Loucy (cell line): Measurements from ENCODE around the gene FRA10AC1.

ENCODE experiments used
- H2AFZ ChIP-seq: fragments of 200-600 bp; sonication (generic); 2 replicates; pipeline ENCODE4 v1.6.0; 2016; ENCODE audit warnings: antibody characterized with exemption, mild to moderate bottlenecking, low read length, moderate library complexity
- H3F3A ChIP-seq: fragments of 200-600 bp; 2 replicates; pipeline ENCODE4 v1.6.0; 2016; ENCODE audit warnings: antibody characterized with exemption, low read depth, mild to moderate bottlenecking
- H3K27me3 ChIP-seq: fragments of 200-600 bp; sonication (generic); 2 replicates; pipeline ENCODE4 v1.6.1; 2014; ENCODE audit warnings: low read length, mild to moderate bottlenecking; ENCODE audit not compliant: insufficient read depth, poor library complexity, severe bottlenecking
- H3K36me3 ChIP-seq: fragments of 200-600 bp; sonication (generic); 2 replicates; pipeline ENCODE4 v1.6.1; 2016; ENCODE audit warnings: low read length; ENCODE audit not compliant: insufficient read depth
- H3K4me1 ChIP-seq: fragments of 200-600 bp; sonication (generic); 2 replicates; pipeline ENCODE4 v1.5.1; 2014; ENCODE audit warnings: low read length, mild to moderate bottlenecking; ENCODE audit not compliant: insufficient read depth, poor library complexity, severe bottlenecking
- H3K4me2 ChIP-seq: fragments of 200-600 bp; sonication (generic); 2 replicates; pipeline ENCODE4 v1.6.0; 2014; ENCODE audit warnings: antibody characterized with exemption, low read length, low read depth, mild to moderate bottlenecking; ENCODE audit not compliant: poor library complexity, severe bottlenecking
- H3K4me3 ChIP-seq: fragments of 200-600 bp; sonication (generic); 2 replicates; pipeline ENCODE4 v1.5.1; 2014; ENCODE audit warnings: low read length, mild to moderate bottlenecking, mixed read lengths; ENCODE audit not compliant: poor library complexity, severe bottlenecking
- H3K79me2 ChIP-seq: fragments of 200-600 bp; sonication (generic); 2 replicates; pipeline ENCODE4 v1.6.1; 2014; ENCODE audit warnings: low read length; ENCODE audit not compliant: insufficient read depth
- H3K9ac ChIP-seq: fragments of 200-600 bp; sonication (generic); 2 replicates; pipeline ENCODE4 v1.6.0; 2014; ENCODE audit warnings: mild to moderate bottlenecking, low read depth, low read length, moderate library complexity; ENCODE audit not compliant: poor library complexity, severe bottlenecking
- H3K9me2 ChIP-seq: fragments of 200-600 bp; sonication (generic); replicated peaks from 2 replicates; pipeline ENCODE4 v1.6.1; 2016; ENCODE audit warnings: low read depth, low read length, mixed read lengths
- H3K9me3 ChIP-seq: fragments of 200-600 bp; sonication (generic); 2 replicates; pipeline ENCODE4 v1.6.1; 2014; ENCODE audit warnings: mild to moderate bottlenecking, antibody characterized with exemption, low read length, low read depth; ENCODE audit not compliant: insufficient read depth
- H4K20me1 ChIP-seq: fragments of 200-600 bp; sonication (generic); 2 replicates; pipeline ENCODE4 v1.6.0; 2014; ENCODE audit warnings: antibody characterized with exemption, low read length, mild to moderate bottlenecking; ENCODE audit not compliant: insufficient read depth, poor library complexity, severe bottlenecking
- EZH2phosphoT487 ChIP-seq: fragments of 200-600 bp; IDR thresholded peaks from 2 replicates; pipeline ENCODE4 v1.6.1; 2018; ENCODE audit warnings: antibody characterized with exemption, mild to moderate bottlenecking, moderate library complexity, borderline replicate concordance
- TF ChIP-seq, protein P1 (sequence below): fragments of 200-600 bp; sonication (generic); conservative IDR thresholded peaks from 2 replicates; pipeline ENCODE4 v1.5.1; 2014; ENCODE audit warnings: mild to moderate bottlenecking, antibody characterized with exemption, low read length

FRA10AC1 gene

DNA sequence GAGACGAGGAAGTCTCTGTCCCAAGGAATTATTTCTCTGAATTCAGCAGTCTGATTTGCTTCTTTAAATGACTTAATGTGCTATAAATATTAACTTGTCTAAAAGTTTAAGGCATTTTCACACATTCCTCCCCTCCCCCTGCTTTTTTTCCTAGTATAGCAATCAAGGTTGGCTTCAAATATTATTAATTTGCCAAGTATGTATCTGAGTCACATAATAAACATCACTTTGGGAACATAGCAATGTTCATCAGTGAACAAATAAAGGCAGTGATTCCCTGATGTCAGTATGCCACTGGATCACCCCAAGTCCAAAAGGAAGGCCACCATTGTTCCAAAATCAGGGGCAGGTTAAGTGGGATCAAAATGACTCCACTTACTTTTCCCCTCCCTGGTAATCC, 49.5 kb downstream of the FRA10AC1 start:
- Histone ChIP-seq H2AFZ (no peak overlapping the region), H3K27me3 (no peaks in the 10 kb centered on the region), H3K4me3 (no peak overlapping the region), H4K20me1 (no peaks in the 10 kb centered on the region), H3K4me2 (no peak overlapping the region), H3F3A (no peaks in the 10 kb centered on the region), H3K9ac (no peak overlapping the region), H3K36me3 (no peaks in the 10 kb centered on the region), H3K9me3 (no peaks in the 10 kb centered on the region), H3K9me2 (no peaks in the 10 kb centered on the region), H3K79me2 (no peaks in the 10 kb centered on the region), H3K4me1 (no peaks in the 10 kb centered on the region)
- TF ChIP-seq EZH2phosphoT487: no peak
- TF ChIP-seq, protein P1, sequence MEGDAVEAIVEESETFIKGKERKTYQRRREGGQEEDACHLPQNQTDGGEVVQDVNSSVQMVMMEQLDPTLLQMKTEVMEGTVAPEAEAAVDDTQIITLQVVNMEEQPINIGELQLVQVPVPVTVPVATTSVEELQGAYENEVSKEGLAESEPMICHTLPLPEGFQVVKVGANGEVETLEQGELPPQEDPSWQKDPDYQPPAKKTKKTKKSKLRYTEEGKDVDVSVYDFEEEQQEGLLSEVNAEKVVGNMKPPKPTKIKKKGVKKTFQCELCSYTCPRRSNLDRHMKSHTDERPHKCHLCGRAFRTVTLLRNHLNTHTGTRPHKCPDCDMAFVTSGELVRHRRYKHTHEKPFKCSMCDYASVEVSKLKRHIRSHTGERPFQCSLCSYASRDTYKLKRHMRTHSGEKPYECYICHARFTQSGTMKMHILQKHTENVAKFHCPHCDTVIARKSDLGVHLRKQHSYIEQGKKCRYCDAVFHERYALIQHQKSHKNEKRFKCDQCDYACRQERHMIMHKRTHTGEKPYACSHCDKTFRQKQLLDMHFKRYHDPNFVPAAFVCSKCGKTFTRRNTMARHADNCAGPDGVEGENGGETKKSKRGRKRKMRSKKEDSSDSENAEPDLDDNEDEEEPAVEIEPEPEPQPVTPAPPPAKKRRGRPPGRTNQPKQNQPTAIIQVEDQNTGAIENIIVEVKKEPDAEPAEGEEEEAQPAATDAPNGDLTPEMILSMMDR: no peak

DNA sequence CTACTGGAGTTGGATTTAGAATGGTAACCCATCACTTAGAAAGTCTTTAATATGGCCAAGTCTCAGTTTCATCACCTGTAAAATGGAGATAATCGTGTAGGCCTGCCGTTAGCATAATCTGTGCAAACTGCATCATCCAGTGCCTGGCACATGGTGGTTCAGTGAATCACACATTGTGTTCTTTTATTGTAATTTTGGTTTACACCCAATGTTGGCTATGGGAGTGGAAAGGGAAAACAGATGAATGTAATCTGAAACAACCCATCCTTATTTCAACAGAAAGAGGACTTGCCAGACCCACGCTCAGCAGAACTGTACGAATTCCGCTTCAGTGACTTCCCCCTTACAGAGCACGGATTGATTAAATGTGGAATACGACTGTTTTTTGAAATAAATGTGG, 62.6 kb downstream of the FRA10AC1 start:
- Histone ChIP-seq H2AFZ (no peak overlapping the region), H4K20me1 (no peaks in the 10 kb centered on the region), H3K9me2 (no peaks in the 10 kb centered on the region), H3K9ac (no peak overlapping the region), H3K36me3 (no peaks in the 10 kb centered on the region), H3K4me3 (no peak overlapping the region), H3K4me1 (no peaks in the 10 kb centered on the region), H3F3A (no peaks in the 10 kb centered on the region), H3K79me2 (no peaks in the 10 kb centered on the region), H3K4me2 (no peak overlapping the region), H3K9me3 (no peaks in the 10 kb centered on the region), H3K27me3 (peaks cover 4% of the 10 kb centered on the region)
- TF ChIP-seq, protein P1: no peak
- TF ChIP-seq EZH2phosphoT487: no peak

DNA sequence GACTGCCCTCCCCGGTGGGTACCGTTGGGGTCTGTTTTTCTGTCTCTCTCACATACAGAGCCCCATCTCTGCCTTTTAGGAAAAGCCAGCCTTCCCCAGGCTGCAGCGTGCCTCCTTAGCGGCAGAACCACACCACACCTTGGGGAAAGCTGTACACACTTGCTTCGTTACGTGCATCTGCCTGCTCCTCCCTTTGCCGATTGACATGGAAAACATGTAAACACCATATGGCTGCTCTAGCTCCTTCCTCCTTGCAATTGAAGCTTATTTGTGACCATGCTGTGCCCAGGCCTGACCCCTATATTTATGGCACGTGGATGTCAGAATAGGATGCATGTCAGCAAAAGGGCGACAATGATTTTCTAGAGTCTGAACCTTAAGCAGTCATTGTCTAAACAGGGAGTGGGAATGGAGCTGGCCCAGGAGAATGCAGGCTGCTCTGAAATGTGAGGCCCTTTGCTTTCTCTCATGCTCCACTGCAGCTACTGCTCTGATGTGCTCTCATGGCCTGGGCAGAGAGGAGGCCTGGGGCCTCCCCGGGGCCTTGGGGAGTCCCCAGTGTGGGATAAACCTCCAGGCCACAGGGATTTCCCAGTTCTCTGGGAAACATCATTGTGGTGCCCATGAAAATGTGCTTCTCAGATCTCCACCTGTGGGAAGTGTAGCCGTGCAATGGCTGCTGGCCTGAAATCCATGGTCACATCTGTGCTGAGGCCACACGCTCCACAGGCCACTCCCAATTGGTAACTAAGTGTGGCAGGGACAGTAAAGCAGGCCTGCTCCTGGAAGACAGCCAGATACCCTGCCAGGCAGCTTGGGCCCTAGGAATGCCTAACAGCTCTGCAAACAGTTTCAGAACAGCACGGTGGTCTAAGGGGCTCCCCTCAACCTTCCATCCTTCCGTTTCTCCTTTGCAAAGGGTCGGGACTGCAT, 71.5 kb downstream of the FRA10AC1 start:
- TF ChIP-seq, protein P1: no peak
- no peak for TF ChIP-seq EZH2phosphoT487
- no peak overlapping the region for H3K4me3 ChIP-seq
- no peaks in the 10 kb centered on the region for H4K20me1 ChIP-seq
- H3K9me2 ChIP-seq: no peaks in the 10 kb centered on the region
- no peaks in the 10 kb centered on the region for H3K9me3 ChIP-seq
- H3K9ac ChIP-seq: no peak overlapping the region
- no peak overlapping the region for H3K4me2 ChIP-seq
- H3K4me1 ChIP-seq: no peaks in the 10 kb centered on the region
- H3K27me3 ChIP-seq: no peaks in the 10 kb centered on the region
- no peaks in the 10 kb centered on the region for H3F3A ChIP-seq
- H3K79me2 ChIP-seq: no peaks in the 10 kb centered on the region
- H2AFZ ChIP-seq: no peak overlapping the region
- no peaks in the 10 kb centered on the region for H3K36me3 ChIP-seq
